HG03108 (cell line): Measurements from ENCODE around the gene ZMYM2.

Experiments
- ATAC-seq: cut with Tn5 transposase; IDR thresholded peaks from one replicate; pipeline ENCODE4 v1.9.1; 2021; ENCODE audit warnings: moderate library complexity; ENCODE audit not compliant: unreplicated experiment

Gene ZMYM2

GRCh38 chr13:20131057-20131832, 172.7 kb downstream of the ZMYM2 start:
- ATAC-seq, result no peak

- ATAC-seq, result no peak
These were observed 173.6 kb downstream of the ZMYM2 start for GRCh38 chr13:20132052-20132634.

GRCh38 chr13:20134732-20135131, 176.2 kb downstream of the ZMYM2 start:
- ATAC-seq, result no peak

- no peak for ATAC-seq
These were observed 178.5 kb downstream of the ZMYM2 start for GRCh38 chr13:20136781-20137703.

GRCh38 chr13:20137875-20138274, 179.3 kb downstream of the ZMYM2 start:
- ATAC-seq, result no peak

- no peak for ATAC-seq
These were observed 182.0 kb downstream of the ZMYM2 start for GRCh38 chr13:20140487-20140886.
